WERI-Rb-1 (cell line): Measurements from ENCODE around the gene PEAK1.

Experiments used
- DNase-seq: peaks from one replicate; pipeline ENCODE4 v3.0.0-alpha.2; 2020
- H3K27ac ChIP-seq: fragments of 250-450 bp; sonication (Bioruptor Pico); 2 replicates; pipeline ENCODE4 v1.5.1; 2020; ENCODE audit warnings: mild to moderate bottlenecking, moderate library complexity
- H3K27me3 ChIP-seq: fragments of 250-450 bp; sonication (Bioruptor Pico); 2 replicates; pipeline ENCODE4 v1.5.1; 2021; ENCODE audit warnings: mild to moderate bottlenecking, low read depth, moderate library complexity; ENCODE audit not compliant: insufficient read depth, severe bottlenecking
- H3K36me3 ChIP-seq: fragments of 250-450 bp; sonication (Bioruptor Pico); 2 replicates; pipeline ENCODE4 v1.5.1; 2020; ENCODE audit warnings: mild to moderate bottlenecking, moderate library complexity
- H3K4me3 ChIP-seq: 2 replicates; pipeline ENCODE4 v1.5.1; 2011; ENCODE audit warnings: low read depth, mild to moderate bottlenecking, control low read depth, low read length
- H3K9me3 ChIP-seq: fragments of 250-450 bp; sonication (Bioruptor Pico); 2 replicates; pipeline ENCODE4 v1.5.1; 2021; ENCODE audit warnings: mild to moderate bottlenecking, moderate library complexity; ENCODE audit not compliant: severe bottlenecking
- CTCF ChIP-seq: IDR thresholded peaks from 2 replicates; pipeline ENCODE4 v1.5.1; 2011; ENCODE audit warnings: low read depth, mild to moderate bottlenecking, control low read depth, inconsistent platforms, low read length

Gene PEAK1

DNA sequence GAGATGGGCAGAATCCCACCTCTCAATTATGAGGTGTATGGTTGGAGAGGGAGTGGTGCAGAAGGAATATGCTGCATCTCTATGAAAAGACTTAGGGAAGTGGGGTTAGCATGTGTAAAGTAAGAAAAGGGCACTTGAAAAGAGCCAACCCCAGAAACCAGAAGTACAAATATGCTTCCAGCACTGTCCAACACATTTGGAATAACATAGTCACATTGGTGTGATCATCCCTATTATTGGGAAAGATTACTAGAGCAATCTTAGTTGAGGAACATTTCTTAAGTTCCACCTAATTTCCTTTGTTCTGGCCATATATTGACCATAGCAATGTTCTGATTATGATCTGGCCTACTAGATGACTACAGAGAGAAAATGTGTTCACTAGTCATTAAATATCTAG, 35.0 kb upstream of the PEAK1 start:
- Histone ChIP-seq H3K9me3 (no peaks in the 10 kb centered on the region), H3K36me3 (peaks cover 13% of the 10 kb centered on the region), H3K27ac (no peak overlapping the region), H3K27me3 (no peaks in the 10 kb centered on the region), H3K4me3 (no peak overlapping the region)
- DNase-seq, result no peak
- no peak for TF ChIP-seq CTCF

- TF ChIP-seq CTCF, result no peak
- no peak for DNase-seq
- peaks cover 13% of the 10 kb centered on the region for H3K36me3 ChIP-seq
- no peak overlapping the region for H3K4me3 ChIP-seq
- no peak overlapping the region for H3K27ac ChIP-seq
- no peaks in the 10 kb centered on the region for H3K27me3 ChIP-seq
- H3K9me3 ChIP-seq, result no peaks in the 10 kb centered on the region
Observed at GRCh38 chr15:77454265-77454664, 34.4 kb upstream of the PEAK1 start.

DNA sequence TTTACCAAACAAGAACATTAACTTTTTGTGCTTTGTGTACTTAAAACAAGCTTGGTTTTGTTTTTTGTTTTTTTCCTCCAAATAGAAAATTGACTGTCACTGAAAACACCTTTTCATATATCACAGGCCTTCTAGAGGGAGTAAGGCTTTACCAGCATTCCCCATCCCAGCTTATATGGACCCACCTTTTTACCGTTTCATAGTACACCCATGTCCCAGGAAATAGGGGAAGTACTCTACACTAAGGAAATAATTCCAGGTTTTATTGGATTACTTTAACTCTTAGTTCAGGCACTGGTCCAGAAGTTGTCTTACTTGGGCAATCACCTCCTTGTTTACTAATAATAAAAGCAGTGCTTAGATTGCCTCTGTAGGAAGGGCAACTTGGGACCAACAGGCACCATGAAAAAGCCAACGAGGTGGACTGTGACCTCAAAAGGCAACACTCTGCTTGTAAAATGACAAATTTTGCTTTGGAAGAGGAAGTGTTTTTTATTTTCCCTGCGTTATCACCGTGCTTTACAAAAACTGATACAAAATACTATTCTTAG, 27.0 kb upstream of the PEAK1 start:
- no peaks in the 10 kb centered on the region for H3K27me3 ChIP-seq
- no peak for TF ChIP-seq CTCF
- no peak overlapping the region for H3K4me3 ChIP-seq
- H3K27ac ChIP-seq, result no peak overlapping the region
- H3K36me3 ChIP-seq, result no peaks in the 10 kb centered on the region
- DNase-seq, result no peak
- H3K9me3 ChIP-seq, result no peaks in the 10 kb centered on the region

DNA sequence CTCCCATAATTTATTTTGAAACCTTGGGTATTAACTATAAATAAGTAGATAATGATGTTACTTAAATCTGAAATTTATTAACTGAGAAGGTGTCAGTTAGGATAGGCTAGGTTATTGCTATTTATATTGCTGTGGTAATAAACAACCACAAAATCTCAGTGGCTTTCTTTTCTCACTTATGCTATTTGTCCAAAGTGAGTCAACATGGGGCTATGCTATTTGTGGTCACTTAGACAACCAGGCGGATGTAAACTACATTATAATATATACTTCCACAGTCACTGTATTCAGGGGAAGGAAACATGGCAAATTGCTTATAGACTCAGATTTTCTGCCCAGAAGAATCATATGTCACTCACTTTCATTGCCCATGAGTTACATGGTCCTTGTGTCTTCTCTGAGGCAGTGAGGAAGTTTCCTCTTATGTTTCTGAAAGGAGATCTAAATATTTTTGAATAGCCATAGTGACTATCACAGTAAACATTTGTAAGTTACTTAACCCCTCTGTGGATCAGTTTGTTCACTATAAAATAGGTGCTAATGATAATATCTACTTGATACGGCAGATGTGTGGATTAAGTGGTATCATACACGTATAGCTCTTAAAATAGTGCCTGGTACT, 20.6 kb upstream of the PEAK1 start:
- H3K27ac ChIP-seq, result no peak overlapping the region
- H3K27me3 ChIP-seq, result no peaks in the 10 kb centered on the region
- H3K36me3 ChIP-seq, result no peaks in the 10 kb centered on the region
- TF ChIP-seq CTCF, result no peak
- no peaks in the 10 kb centered on the region for H3K9me3 ChIP-seq
- no peak overlapping the region for H3K4me3 ChIP-seq
- DNase-seq, result no peak

DNA sequence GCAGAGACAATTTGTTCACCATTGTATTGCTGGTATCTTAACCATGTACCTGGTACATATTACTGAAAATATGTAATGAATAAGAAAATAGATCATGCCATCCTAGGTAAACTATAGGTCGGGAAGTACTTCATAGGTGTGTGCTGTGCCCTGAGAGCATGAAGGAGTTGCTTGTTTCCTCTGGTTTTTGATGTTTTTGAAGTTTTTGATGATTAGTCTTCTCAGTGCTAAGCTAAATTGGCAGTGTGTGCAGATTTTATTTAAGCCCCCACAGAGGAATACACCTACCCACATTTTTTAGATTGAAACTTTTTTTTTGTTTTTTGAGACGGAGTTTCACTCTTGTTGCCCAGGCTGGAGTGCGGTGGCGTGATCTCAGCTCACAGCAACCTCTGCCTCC, 17.4 kb upstream of the PEAK1 start:
- no peak overlapping the region for H3K27ac ChIP-seq
- no peaks in the 10 kb centered on the region for H3K36me3 ChIP-seq
- no peak overlapping the region for H3K4me3 ChIP-seq
- H3K9me3 ChIP-seq, result no peaks in the 10 kb centered on the region
- DNase-seq, result no peak
- TF ChIP-seq CTCF, result no peak
- no peaks in the 10 kb centered on the region for H3K27me3 ChIP-seq

DNA sequence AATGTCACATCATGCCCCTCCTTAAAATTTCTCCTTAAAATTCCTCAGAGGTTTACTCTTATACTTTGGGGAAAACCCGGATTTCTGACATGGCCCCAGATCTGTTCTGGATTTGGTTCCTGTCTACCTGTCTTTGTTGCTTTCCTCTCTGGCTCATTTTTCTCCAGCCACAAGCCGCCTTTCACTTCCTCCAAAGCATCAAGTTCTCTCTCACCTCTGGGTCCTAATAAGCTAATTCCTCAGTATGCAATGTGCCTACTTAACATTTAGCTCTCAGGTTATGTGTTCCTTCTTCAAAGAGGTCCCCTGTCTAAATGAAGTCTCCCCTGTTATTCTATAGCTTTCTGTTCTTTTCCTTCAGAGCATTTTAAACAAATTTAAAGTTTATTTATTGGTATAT, 16.9 kb upstream of the PEAK1 start:
- H3K9me3 ChIP-seq, result no peaks in the 10 kb centered on the region
- H3K4me3 ChIP-seq, result no peak overlapping the region
- no peaks in the 10 kb centered on the region for H3K27me3 ChIP-seq
- H3K27ac ChIP-seq, result no peak overlapping the region
- DNase-seq, result no peak
- no peaks in the 10 kb centered on the region for H3K36me3 ChIP-seq
- no peak for TF ChIP-seq CTCF
